Common myeloid progenitor, CD34-positive (primary cell): Measurements from ENCODE around the gene NTRK3.
"Not testable (repeated sequence)": the region's sequence is repeated elsewhere in the genome, so short reads cannot be mapped to it uniquely, and the experiment has no call there.

Experiments used
- CTCF ChIA-PET: fragments of 350-600 bp; sonication (Branson Sonifier 250); formaldehyde crosslinking; loops from one replicate; lab custom pipeline; 2021; ENCODE audit warnings: antibody characterized with exemption; lab: Charles Lee
- POLR2A ChIA-PET: fragments of 350-600 bp; sonication (Branson Sonifier 250); formaldehyde crosslinking; loops from one replicate; lab custom pipeline; 2021; ENCODE audit warnings: antibody characterized with exemption; lab: Charles Lee
- DNase-seq, 3 donors: peaks; one replicate each; pipeline versions ENCODE4 v3.0.0 to v3.0.0-alpha.2; 2013
- H3K27ac ChIP-seq, 2 experiments: 1 replicate in 1 of 2; 2 replicates in 1 of 2; pipeline ENCODE4 v1.7.0; 2013; ENCODE audit warnings: inconsistent platforms in 2 of 2, low read length in 2 of 2, mild to moderate bottlenecking in 2 of 2, low read depth in 1 of 2, moderate library complexity in 1 of 2; ENCODE audit not compliant: severe bottlenecking in 2 of 2, insufficient read depth in 1 of 2, poor library complexity in 1 of 2
- H3K27me3 ChIP-seq, 5 experiments: replicated peaks in 2 of 5; 1 replicate in 3 of 5; 2 replicates in 2 of 5; pipeline versions ENCODE4 v1.6.1 to v1.7.0; 2013; ENCODE audit warnings: low read length in 4 of 5, mild to moderate bottlenecking in 2 of 5, moderate library complexity in 2 of 5, inconsistent platforms in 1 of 5; ENCODE audit not compliant: insufficient read depth in 5 of 5, control insufficient read depth in 4 of 5
- H3K36me3 ChIP-seq, 4 experiments: 1 replicate in 2 of 4; 2 replicates in 2 of 4; pipeline versions ENCODE4 v1.6.1 to v1.7.0; 2013; ENCODE audit warnings: low read length in 3 of 4, control low read depth in 1 of 4, mild to moderate bottlenecking in 1 of 4; ENCODE audit not compliant: control insufficient read depth in 4 of 4, insufficient read depth in 4 of 4
- H3K4me1 ChIP-seq, 4 experiments: 1 replicate in 3 of 4; 2 replicates in 1 of 4; pipeline versions ENCODE4 v1.6.1 to v1.7.1; 2013; ENCODE audit warnings: low read length in 3 of 4, mild to moderate bottlenecking in 3 of 4, control low read depth in 1 of 4, inconsistent platforms in 1 of 4, moderate library complexity in 1 of 4; ENCODE audit not compliant: control insufficient read depth in 4 of 4, insufficient read depth in 4 of 4; ENCODE audit errors: control extremely low read depth in 1 of 4
- H3K4me3 ChIP-seq, 7 experiments: 1 replicate in 4 of 7; 2 replicates in 3 of 7; pipeline versions ENCODE4 v1.5.1 to v1.7.0; 2013; ENCODE audit warnings: mild to moderate bottlenecking in 7 of 7, low read length in 6 of 7, moderate library complexity in 6 of 7, inconsistent platforms in 2 of 7, low read depth in 2 of 7, control low read depth in 1 of 7; ENCODE audit not compliant: insufficient read depth in 4 of 7, control insufficient read depth in 1 of 7; ENCODE audit errors: extremely low read depth in 1 of 7
- H3K9me3 ChIP-seq, 5 experiments: 1 replicate in 4 of 5; 2 replicates in 1 of 5; pipeline versions ENCODE4 v1.6.1 to v1.7.1; 2013; ENCODE audit warnings: low read length in 4 of 5, mild to moderate bottlenecking in 2 of 5, inconsistent platforms in 1 of 5, low read depth in 1 of 5, moderate library complexity in 1 of 5; ENCODE audit not compliant: control insufficient read depth in 4 of 5, insufficient read depth in 2 of 5; ENCODE audit errors: control extremely low read depth in 1 of 5
- WGBS: methylation state at CpG from one replicate; pipeline ENCODE4 v1.1.5; 2013; ENCODE audit not compliant: insufficient coverage; 5-methylcytosine and 5-hydroxymethylcytosine counted together

The NTRK3 gene

GRCh38 chr15:88074386-88074785 is 182.2 kb downstream of the NTRK3 start:
- Histone ChIP-seq H3K27me3 (peaks cover 0 to 3% (median 0%) of the 10 kb centered on the region in 5 experiments), H3K4me3 (no peak overlapping the region), H3K27ac (no peak overlapping the region), H3K9me3 (no peaks in the 10 kb centered on the region), H3K4me1 (no peaks in the 10 kb centered on the region), H3K36me3 (no peaks in the 10 kb centered on the region)
- CTCF ChIA-PET, result no interaction called here
- POLR2A ChIA-PET, result no interaction called here
- 100% methylated on average over 3 of the region's 5 CpGs for WGBS
- no peak for DNase-seq

GRCh38 chr15:88073391-88073691 is 183.2 kb downstream of the NTRK3 start:
- H3K9me3 ChIP-seq, result no peaks in the 10 kb centered on the region
- peaks cover 0 to 3% (median 0%) of the 10 kb centered on the region in 5 experiments for H3K27me3 ChIP-seq
- ChIA-PET POLR2A (no interaction called here), CTCF (no interaction called here)
- H3K4me1 ChIP-seq, result no peaks in the 10 kb centered on the region
- H3K36me3 ChIP-seq, result no peaks in the 10 kb centered on the region
- H3K27ac ChIP-seq, result no peak overlapping the region
- WGBS, result 92% methylated on average over 2 of the region's 2 CpGs
- DNase-seq, result no peak
- H3K4me3 ChIP-seq, result no peak overlapping the region

- Histone ChIP-seq H3K4me3 (no peak overlapping the region), H3K27me3 (peaks cover 0 to 3% (median 0%) of the 10 kb centered on the region in 5 experiments), H3K9me3 (no peaks in the 10 kb centered on the region), H3K4me1 (no peaks in the 10 kb centered on the region), H3K27ac (no peak overlapping the region), H3K36me3 (no peaks in the 10 kb centered on the region)
- no peak for DNase-seq
- POLR2A ChIA-PET, result no interaction called here
- 84% methylated on average over 3 of the region's 6 CpGs for WGBS
- CTCF ChIA-PET, result no interaction called here
Measured at GRCh38 chr15:88072598-88073390, 183.7 kb downstream of the NTRK3 start.

- POLR2A ChIA-PET, H3K9me3 ChIP-seq, H3K27me3 ChIP-seq, H3K4me3 ChIP-seq, H3K27ac ChIP-seq, H3K4me1 ChIP-seq, DNase-seq, CTCF ChIA-PET, H3K36me3 ChIP-seq: not testable (repeated sequence)
- over 99% methylated on average over 7 of the region's 9 CpGs for WGBS
Measured at GRCh38 chr15:88072133-88072532, 184.4 kb downstream of the NTRK3 start.

- 83% methylated on average over 6 of the region's 6 CpGs for WGBS
- Histone ChIP-seq H3K36me3 (no peaks in the 10 kb centered on the region), H3K27me3 (peaks cover 0 to 3% (median 0%) of the 10 kb centered on the region in 5 experiments), H3K4me1 (no peaks in the 10 kb centered on the region), H3K4me3 (no peak overlapping the region), H3K27ac (no peak overlapping the region), H3K9me3 (no peaks in the 10 kb centered on the region)
- CTCF ChIA-PET, result no interaction called here
- POLR2A ChIA-PET, result no interaction called here
- no peak for DNase-seq
Measured at GRCh38 chr15:88071141-88071540, 185.4 kb downstream of the NTRK3 start.

GRCh38 chr15:88069561-88069960 is 187.0 kb downstream of the NTRK3 start:
- Histone ChIP-seq H3K4me3 (no peak overlapping the region), H3K4me1 (no peaks in the 10 kb centered on the region), H3K27ac (no peak overlapping the region), H3K36me3 (no peaks in the 10 kb centered on the region), H3K27me3 (peaks cover 0 to 3% (median 0%) of the 10 kb centered on the region in 5 experiments), H3K9me3 (no peaks in the 10 kb centered on the region)
- 91% methylated on average over 4 of the region's 6 CpGs for WGBS
- CTCF ChIA-PET, result no interaction called here
- DNase-seq, result no peak
- POLR2A ChIA-PET, result no interaction called here

- ChIA-PET CTCF (no interaction called here), POLR2A (no interaction called here)
- Histone ChIP-seq H3K4me3 (no peak overlapping the region), H3K9me3 (peaks cover 0 to 2% (median 0%) of the 10 kb centered on the region in 5 experiments), H3K4me1 (no peaks in the 10 kb centered on the region), H3K36me3 (no peaks in the 10 kb centered on the region), H3K27me3 (peaks cover 0 to 4% (median 0%) of the 10 kb centered on the region in 5 experiments), H3K27ac (no peak overlapping the region)
- WGBS, result 83% methylated on average over 3 of the region's 3 CpGs
- DNase-seq, result no peak
Measured at GRCh38 chr15:88067331-88067685, 189.2 kb downstream of the NTRK3 start.
